ENCODE measurements around the gene INPP5A.

- TF ChIP-seq CTCF (conservative IDR thresholded peaks at IDR 0.05) = no peak
- no peak for TF ChIP-seq ZFX (IDR thresholded peaks at IDR 0.05)
Measured at GRCh38 chr10:132554991-132555647, 17.5 kb downstream of the INPP5A start.
